HG03280 (cell line): ENCODE results near the gene SOS1.
"Not testable (repeated sequence)": the region's sequence is repeated elsewhere in the genome, so short reads cannot be mapped to it uniquely, and the experiment has no call there.

Experiments
- ATAC-seq: cut with Tn5 transposase; IDR thresholded peaks from one replicate; pipeline ENCODE4 v1.9.1; 2021; ENCODE audit warnings: mild to moderate bottlenecking, moderate library complexity; ENCODE audit not compliant: unreplicated experiment

Gene SOS1

GRCh38 chr2:39107724-39108273 lies 13.1 kb downstream of the SOS1 start:
- ATAC-seq: no peak

- ATAC-seq: no peak
These were observed 13.7 kb downstream of the SOS1 start for GRCh38 chr2:39107156-39107555.

GRCh38 chr2:39099870-39100728 lies 20.8 kb downstream of the SOS1 start:
- peak; percentile 80 for ATAC-seq

GRCh38 chr2:39099310-39099869 lies 21.5 kb downstream of the SOS1 start:
- ATAC-seq: no peak

- no peak for ATAC-seq
These were observed 25.2 kb downstream of the SOS1 start for GRCh38 chr2:39095624-39096023.

GRCh38 chr2:39094717-39095363 lies 26.0 kb downstream of the SOS1 start:
- ATAC-seq: peak; percentile 84

GRCh38 chr2:39093218-39093898 lies 27.5 kb downstream of the SOS1 start:
- ATAC-seq: no peak

GRCh38 chr2:39091543-39091942 lies 29.3 kb downstream of the SOS1 start:
- ATAC-seq: no peak

GRCh38 chr2:39091063-39091462 lies 29.8 kb downstream of the SOS1 start:
- ATAC-seq: no peak

- ATAC-seq: no peak
These were observed 40.7 kb downstream of the SOS1 start for GRCh38 chr2:39080152-39080551.

GRCh38 chr2:39069890-39070465 lies 50.9 kb downstream of the SOS1 start:
- ATAC-seq: no peak

GRCh38 chr2:39069136-39069515 lies 51.7 kb downstream of the SOS1 start:
- no peak for ATAC-seq

- no peak for ATAC-seq
These were observed 52.3 kb downstream of the SOS1 start for GRCh38 chr2:39068299-39069135.

GRCh38 chr2:39065616-39066015 lies 55.2 kb downstream of the SOS1 start:
- ATAC-seq: no peak

GRCh38 chr2:39062320-39062719 lies 58.5 kb downstream of the SOS1 start:
- ATAC-seq: no peak

- ATAC-seq: no peak
These were observed 59.6 kb downstream of the SOS1 start for GRCh38 chr2:39061280-39061679.

GRCh38 chr2:39059366-39059952 lies 61.4 kb downstream of the SOS1 start:
- ATAC-seq: no peak

GRCh38 chr2:39058101-39058500 lies 62.8 kb downstream of the SOS1 start:
- ATAC-seq: no peak

- ATAC-seq: not testable (repeated sequence)
These were observed 68.2 kb downstream of the SOS1 start for GRCh38 chr2:39052665-39053064.

- no peak for ATAC-seq
These were observed 70.7 kb downstream of the SOS1 start for GRCh38 chr2:39050109-39050508.
